Measurements from ENCODE around the gene RCCD1. TPM values are rescaled to one million over a fixed set of nuclear protein-coding genes. Genes with fewer than 3 reads are reported as not detected.
A peak's percentile ranks its signal among the peaks of the same experiment; 100 is the strongest.

Gene RCCD1
- total and polyA plus RNA-seq, 9 of the 15 experiments (the other 6 are each of a cell fraction or from before 2014, with no cell fraction given) = 11.1 to 51.4 (median 24.7) TPM

GRCh38 chr15:90968434-90968833, 13.8 kb downstream of the RCCD1 start (continued):
- TF ChIP-seq, protein P1, sequence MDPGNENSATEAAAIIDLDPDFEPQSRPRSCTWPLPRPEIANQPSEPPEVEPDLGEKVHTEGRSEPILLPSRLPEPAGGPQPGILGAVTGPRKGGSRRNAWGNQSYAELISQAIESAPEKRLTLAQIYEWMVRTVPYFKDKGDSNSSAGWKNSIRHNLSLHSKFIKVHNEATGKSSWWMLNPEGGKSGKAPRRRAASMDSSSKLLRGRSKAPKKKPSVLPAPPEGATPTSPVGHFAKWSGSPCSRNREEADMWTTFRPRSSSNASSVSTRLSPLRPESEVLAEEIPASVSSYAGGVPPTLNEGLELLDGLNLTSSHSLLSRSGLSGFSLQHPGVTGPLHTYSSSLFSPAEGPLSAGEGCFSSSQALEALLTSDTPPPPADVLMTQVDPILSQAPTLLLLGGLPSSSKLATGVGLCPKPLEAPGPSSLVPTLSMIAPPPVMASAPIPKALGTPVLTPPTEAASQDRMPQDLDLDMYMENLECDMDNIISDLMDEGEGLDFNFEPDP (CRISPR knock-in tag; IDR thresholded peaks at IDR 0.05) = no peak
- no peak for TF ChIP-seq ZNF143 (CRISPR knock-in tag; IDR thresholded peaks at IDR 0.05)
- TF ChIP-seq HDAC8 (tag; IDR thresholded peaks at IDR 0.05) = no peak
- no peak for TF ChIP-seq JUN (IDR thresholded peaks at IDR 0.05; ENCODE audit: borderline replicate concordance, low read depth, low read length)
- TF ChIP-seq JUN (CRISPR knock-in tag; IDR thresholded peaks at IDR 0.05; ENCODE audit: borderline replicate concordance) = no peak
- TF ChIP-seq ZZZ3 (IDR thresholded peaks at IDR 0.05) = no peak
- TF ChIP-seq RBM15 (IDR thresholded peaks at IDR 0.05; ENCODE audit: insufficient read depth, low read length) = no peak
- 0 out of 2 replicates have a peak, but pooled peaks have one; percentile 7 for TF ChIP-seq SUPT5H (IDR thresholded peaks at IDR 0.05)
- no peak for TF ChIP-seq CTCF (IDR thresholded peaks at IDR 0.05 in 2 of 3, conservative IDR thresholded peaks at IDR 0.05 in 1 of 3; ENCODE audit: insufficient read depth in 2 of 3, low read depth in 1 of 3, low read length in 3 of 3)
- no peak for TF ChIP-seq ZNF134 (CRISPR knock-in tag; conservative IDR thresholded peaks at IDR 0.05)
- no peak for TF ChIP-seq ZNF583 (CRISPR knock-in tag; IDR thresholded peaks at IDR 0.05)
- no peak for TF ChIP-seq ZMIZ1 (IDR thresholded peaks at IDR 0.05; ENCODE audit: low read depth in 2 of 2, low read length in 2 of 2)
- TF ChIP-seq CCNT2 (IDR thresholded peaks at IDR 0.05; ENCODE audit: borderline replicate concordance, extremely low read depth, insufficient read length, low read depth, low read length) = no peak
- no peak for TF ChIP-seq ZNF696 (CRISPR knock-in tag; conservative IDR thresholded peaks at IDR 0.05)
- no peak for TF ChIP-seq ILF3 (IDR thresholded peaks at IDR 0.05; ENCODE audit: borderline replicate concordance)
- no peak for TF ChIP-seq YBX1 (IDR thresholded peaks at IDR 0.05)

Data from K562 (cell line).